Spleen (tissue), 7 donors: ENCODE results near the gene OR51S1.

Experiments used
- POLR2A ChIP-seq, 3 donors: fragments of 450-650 bp; IDR thresholded peaks; one replicate each; pipeline ENCODE4 v1.5.1; 2017; ENCODE audit warnings: antibody characterized with exemption in 3 of 3, mild to moderate bottlenecking in 1 of 3
- POLR2AphosphoS5 ChIP-seq, 3 donors: sonication (generic); formaldehyde crosslinking; IDR thresholded peaks; one replicate each; pipeline ENCODE4 v1.5.1; 2017; ENCODE audit warnings: antibody characterized with exemption in 3 of 3
- TF ChIP-seq, protein P1 (sequence below), 11 experiments: fragments of 200-600 bp in 7 of 11; fragments of 450-650 bp in 4 of 11; sonication (generic) in 4 of 11; IDR thresholded peaks in 8 of 11; conservative IDR thresholded peaks in 3 of 11; 1 replicate in 7 of 11; 2 replicates in 4 of 11; pipeline versions ENCODE4 v1.4.0 to v1.8.0; 2016 to 2021; ENCODE audit warnings: antibody characterized with exemption in 11 of 11, inconsistent platforms in 4 of 11, mild to moderate bottlenecking in 1 of 11
- donor health status: DM: no; HTN: no; CAD: no; lungs with moderate emphysema.
- donor health status: DM: no; HTN: no; CAD: no.
- donor health status: DM: no; HTN: no; CAD: no.

DNA sequence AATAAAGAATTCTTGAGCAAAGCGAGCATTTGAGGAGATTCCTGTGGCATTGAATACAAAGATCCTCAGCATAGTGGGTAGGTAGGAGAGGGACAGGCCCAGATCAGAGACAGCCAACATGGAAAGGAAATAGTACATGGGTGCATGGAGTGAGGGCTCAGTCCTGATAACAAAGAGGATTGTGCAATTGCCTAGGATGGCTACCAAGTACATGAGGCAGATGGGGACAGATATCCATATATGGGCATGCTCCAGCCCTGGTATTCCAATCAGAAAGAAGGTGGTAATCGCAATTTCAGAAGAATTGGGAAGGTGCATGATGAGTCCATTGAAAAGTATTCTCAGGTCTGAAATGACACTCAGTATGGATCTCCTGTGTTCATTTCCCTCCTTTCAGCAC is 41.3 kb upstream of the OR51S1 start:
- TF ChIP-seq, protein P1, sequence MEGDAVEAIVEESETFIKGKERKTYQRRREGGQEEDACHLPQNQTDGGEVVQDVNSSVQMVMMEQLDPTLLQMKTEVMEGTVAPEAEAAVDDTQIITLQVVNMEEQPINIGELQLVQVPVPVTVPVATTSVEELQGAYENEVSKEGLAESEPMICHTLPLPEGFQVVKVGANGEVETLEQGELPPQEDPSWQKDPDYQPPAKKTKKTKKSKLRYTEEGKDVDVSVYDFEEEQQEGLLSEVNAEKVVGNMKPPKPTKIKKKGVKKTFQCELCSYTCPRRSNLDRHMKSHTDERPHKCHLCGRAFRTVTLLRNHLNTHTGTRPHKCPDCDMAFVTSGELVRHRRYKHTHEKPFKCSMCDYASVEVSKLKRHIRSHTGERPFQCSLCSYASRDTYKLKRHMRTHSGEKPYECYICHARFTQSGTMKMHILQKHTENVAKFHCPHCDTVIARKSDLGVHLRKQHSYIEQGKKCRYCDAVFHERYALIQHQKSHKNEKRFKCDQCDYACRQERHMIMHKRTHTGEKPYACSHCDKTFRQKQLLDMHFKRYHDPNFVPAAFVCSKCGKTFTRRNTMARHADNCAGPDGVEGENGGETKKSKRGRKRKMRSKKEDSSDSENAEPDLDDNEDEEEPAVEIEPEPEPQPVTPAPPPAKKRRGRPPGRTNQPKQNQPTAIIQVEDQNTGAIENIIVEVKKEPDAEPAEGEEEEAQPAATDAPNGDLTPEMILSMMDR (IDR thresholded peaks at IDR 0.05 in 8 of 11, conservative IDR thresholded peaks at IDR 0.05 in 3 of 11): no peak
- no peak for TF ChIP-seq POLR2A (IDR thresholded peaks at IDR 0.05)
- no peak for TF ChIP-seq POLR2AphosphoS5 (IDR thresholded peaks at IDR 0.05)
